Fibroblast of mammary gland (primary cell): ENCODE measurements around the gene GBX2.
"Not testable (repeated sequence)": the region's sequence is repeated elsewhere in the genome, so short reads cannot be mapped to it uniquely, and the experiment has no call there.

Source experiments
- DNase-seq: peaks from one replicate; pipeline ENCODE4 v3.0.0-alpha.2; 2010; ENCODE audit warnings: low read depth
- H3K4me3 ChIP-seq: 2 replicates; pipeline ENCODE4 v1.5.1; 2011; ENCODE audit warnings: low read depth, mild to moderate bottlenecking, low read length, moderate library complexity; ENCODE audit not compliant: control insufficient read depth
- TF ChIP-seq, protein P1 (sequence below): conservative IDR thresholded peaks from 2 replicates; pipeline ENCODE4 v1.5.1; 2011; ENCODE audit warnings: low read depth, low read length, inconsistent platforms; ENCODE audit not compliant: control insufficient read depth, insufficient read depth

The GBX2 gene

DNA sequence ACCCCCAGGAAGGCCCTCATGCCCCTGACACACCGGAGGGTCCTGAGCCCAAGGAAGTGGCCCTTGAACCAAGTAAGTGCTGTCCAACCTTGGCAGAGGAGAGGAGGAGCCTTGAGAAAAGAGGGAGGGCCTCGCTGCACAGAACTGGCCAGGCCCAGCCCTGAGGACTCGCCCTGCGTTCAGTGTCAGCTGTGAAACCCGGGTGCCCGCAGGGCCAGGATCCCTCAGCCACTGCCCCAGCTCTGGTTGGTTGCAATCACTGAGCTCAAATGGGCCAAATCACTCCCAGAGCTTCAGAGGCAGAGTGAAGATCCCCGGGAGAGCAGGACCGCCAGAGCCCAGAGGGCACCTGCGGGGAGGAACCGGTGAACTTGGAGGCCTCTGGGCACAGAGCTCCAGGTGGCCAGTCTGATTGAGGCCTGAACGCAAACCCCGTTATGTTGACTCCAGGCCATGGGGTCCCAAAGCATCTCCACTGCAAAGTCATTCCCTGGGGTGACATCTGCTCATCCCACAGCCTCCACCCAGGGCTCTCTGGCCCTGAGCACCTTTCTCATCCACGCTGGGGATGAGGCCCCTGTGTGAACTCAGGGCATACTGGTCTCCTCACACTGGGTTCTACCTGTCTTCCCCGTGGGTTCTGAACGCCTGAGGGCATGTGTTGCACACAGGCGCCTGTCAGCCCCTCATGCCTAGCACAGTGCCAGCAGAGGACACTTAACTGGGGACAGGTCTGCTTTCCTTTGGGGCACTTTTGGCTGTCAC is 11.9 kb downstream of the GBX2 start:
- H3K4me3 ChIP-seq, result no peak overlapping the region
- DNase-seq, result no peak
- TF ChIP-seq, protein P1, sequence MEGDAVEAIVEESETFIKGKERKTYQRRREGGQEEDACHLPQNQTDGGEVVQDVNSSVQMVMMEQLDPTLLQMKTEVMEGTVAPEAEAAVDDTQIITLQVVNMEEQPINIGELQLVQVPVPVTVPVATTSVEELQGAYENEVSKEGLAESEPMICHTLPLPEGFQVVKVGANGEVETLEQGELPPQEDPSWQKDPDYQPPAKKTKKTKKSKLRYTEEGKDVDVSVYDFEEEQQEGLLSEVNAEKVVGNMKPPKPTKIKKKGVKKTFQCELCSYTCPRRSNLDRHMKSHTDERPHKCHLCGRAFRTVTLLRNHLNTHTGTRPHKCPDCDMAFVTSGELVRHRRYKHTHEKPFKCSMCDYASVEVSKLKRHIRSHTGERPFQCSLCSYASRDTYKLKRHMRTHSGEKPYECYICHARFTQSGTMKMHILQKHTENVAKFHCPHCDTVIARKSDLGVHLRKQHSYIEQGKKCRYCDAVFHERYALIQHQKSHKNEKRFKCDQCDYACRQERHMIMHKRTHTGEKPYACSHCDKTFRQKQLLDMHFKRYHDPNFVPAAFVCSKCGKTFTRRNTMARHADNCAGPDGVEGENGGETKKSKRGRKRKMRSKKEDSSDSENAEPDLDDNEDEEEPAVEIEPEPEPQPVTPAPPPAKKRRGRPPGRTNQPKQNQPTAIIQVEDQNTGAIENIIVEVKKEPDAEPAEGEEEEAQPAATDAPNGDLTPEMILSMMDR, result no peak

DNA sequence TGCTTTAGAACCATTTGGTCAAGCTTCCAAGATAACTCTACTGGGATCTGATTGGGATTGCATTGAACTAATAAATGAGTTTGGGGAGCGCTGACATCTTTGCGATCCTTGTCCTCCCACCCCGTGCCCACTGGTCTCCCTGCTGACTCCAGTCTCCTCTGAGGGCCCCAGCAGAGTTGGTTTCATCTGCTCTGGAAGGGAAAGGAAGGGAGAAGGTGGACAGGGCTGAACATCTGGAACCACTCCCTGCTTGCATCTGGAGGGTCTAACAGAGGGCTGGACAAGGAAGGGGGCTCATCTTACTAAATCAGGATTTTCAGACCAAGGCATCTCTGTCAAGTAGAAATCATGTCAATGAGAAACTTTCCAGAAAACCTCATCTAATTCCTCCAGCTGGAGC is 12.8 kb downstream of the GBX2 start:
- DNase-seq, result no peak
- no peak overlapping the region for H3K4me3 ChIP-seq
- TF ChIP-seq, protein P1, result no peak

DNA sequence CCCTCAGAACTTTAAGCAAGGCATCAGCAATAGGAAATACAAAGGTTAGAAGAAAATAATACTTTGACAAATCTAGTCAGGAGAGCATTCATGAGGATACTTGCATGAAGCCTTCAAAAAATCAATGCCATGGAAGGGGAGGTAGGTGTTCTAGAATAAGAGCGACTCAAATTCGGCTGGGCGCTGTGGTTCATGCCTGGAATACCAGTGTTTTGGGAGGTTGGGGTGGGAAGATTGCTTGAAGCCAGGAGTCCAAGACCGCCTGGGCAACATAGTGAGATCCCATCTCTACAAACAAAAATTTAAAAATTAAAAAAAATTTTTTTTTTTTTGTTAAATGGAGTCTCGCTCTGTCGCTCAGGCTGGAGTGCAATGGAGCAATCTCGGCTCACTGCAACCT is 21.8 kb downstream of the GBX2 start:
- no peak for DNase-seq
- TF ChIP-seq, protein P1, result no peak
- H3K4me3 ChIP-seq, result no peak overlapping the region

DNA sequence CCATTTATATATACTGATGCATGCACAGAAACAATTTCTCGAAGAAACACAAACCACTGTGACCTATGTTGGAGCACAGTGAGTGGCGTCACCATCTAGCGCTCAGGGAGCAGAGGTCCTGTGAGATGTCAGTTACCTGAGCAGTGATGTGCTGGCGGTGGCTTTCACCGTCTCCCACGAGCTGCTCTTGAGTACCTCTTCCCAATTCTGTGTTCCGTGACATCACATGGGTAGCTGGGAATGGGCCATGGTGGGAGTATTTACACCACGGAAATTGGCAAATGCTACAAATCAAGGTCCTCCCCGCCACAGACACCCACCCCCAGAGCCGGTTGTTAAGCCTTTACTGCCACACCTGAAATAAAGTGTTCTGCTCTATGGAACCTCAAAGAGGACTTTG is 24.4 kb downstream of the GBX2 start:
- TF ChIP-seq, protein P1, result no peak
- no peak overlapping the region for H3K4me3 ChIP-seq
- no peak for DNase-seq

DNA sequence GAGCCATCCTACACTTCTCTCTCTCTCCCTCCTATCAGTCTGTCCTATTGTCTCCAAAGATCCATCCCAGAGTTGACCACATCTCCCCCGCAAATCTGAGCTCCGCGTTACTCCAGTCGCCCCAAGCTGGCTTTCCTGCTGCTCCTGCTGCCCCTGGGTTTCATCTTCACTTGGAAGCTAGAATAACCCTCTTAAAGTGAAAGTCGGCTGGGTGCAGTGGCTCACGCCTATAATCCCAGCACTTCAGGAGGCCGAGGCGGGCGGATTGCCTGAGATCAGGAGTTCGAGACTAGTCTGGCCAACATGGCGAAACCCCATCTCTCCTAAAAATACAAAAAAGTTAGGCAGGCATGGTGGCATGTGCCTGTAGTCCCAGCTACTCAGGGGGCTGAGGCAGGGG is 26.6 kb downstream of the GBX2 start:
- not testable (repeated sequence) for H3K4me3 ChIP-seq, DNase-seq

DNA sequence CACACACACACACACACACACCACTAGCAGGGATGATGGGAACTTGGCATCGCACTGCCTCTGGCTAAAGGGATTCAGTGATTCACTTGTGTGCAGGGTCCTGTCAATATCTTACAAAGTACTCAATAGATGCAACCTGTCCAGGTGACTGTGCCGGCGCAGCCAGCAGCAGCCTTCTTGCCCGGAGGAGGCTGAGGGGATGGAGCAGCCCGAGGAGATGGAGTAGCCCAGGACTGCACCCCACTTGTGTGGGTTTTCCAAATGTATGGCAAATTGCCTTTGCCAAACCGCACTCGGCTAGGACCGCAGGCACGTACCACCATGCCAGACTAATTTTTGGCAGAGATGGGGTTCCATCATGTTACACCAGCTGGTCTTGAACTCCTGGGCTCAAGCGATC is 31.1 kb downstream of the GBX2 start:
- DNase-seq, result no peak
- TF ChIP-seq, protein P1, result no peak
- H3K4me3 ChIP-seq, result no peak overlapping the region

DNA sequence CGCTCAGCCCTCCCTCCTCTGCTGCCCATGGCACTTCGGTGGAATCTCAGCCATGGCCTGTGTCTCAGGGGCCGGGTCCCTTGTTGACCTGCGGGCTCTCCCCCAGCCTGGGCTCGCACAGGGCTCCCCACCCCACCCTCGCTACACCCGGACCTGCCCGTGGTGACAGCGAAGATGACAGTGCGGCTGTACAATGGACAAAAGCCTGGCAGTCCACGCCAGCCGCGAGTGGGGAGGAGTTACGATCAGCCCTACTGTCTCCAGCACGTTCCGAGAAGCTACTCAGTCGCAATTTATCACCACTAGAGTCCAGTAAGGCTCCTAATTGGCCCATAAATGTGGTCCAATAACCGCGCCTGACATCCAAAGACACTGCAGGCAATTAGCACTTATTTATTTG is 31.6 kb downstream of the GBX2 start:
- TF ChIP-seq, protein P1, result no peak

More for the DNA sequence above, 31.6 kb downstream of the GBX2 start:
- no peak for DNase-seq
- H3K4me3 ChIP-seq, result no peak overlapping the region
